Ascending aorta (tissue), 2 donors: ENCODE results near the gene CEPT1. TPM values are rescaled to one million over a fixed set of nuclear protein-coding genes. Genes with fewer than 3 reads are reported as not detected.

Source experiments
- DNase-seq, 2 donors: peaks; one replicate each; pipeline ENCODE4 v3.0.0-alpha.2; 2019; ENCODE audit warnings: low spot score in 2 of 2
- H3K27ac ChIP-seq, 2 donors: fragments of 200-600 bp; sonication (generic); one replicate each; pipeline ENCODE4 v1.5.1; 2016 to 2017; ENCODE audit warnings: mild to moderate bottlenecking in 1 of 2
- H3K27me3 ChIP-seq: fragments of 200-600 bp; sonication (generic); one replicate; pipeline ENCODE4 v1.5.1; 2017
- H3K36me3 ChIP-seq, 2 donors: fragments of 200-600 bp; sonication (generic); one replicate each; pipeline ENCODE4 v1.5.1; 2016
- H3K4me1 ChIP-seq, 2 donors: fragments of 200-600 bp; sonication (generic); one replicate each; pipeline ENCODE4 v1.5.1; 2016 to 2017; ENCODE audit warnings: mild to moderate bottlenecking in 1 of 2
- H3K4me3 ChIP-seq, 2 donors: fragments of 200-600 bp; sonication (generic); one replicate each; pipeline ENCODE4 v1.5.1; 2016 to 2017; ENCODE audit warnings: mild to moderate bottlenecking in 1 of 2
- H3K9me3 ChIP-seq, 2 donors: fragments of 200-600 bp; sonication (generic); one replicate each; pipeline ENCODE4 v1.5.1; 2016
- CTCF ChIP-seq, 3 experiments: fragments of 200-600 bp in 2 of 3; fragments of 450-650 bp in 1 of 3; sonication (generic) in 2 of 3; IDR thresholded peaks; one replicate each; pipeline ENCODE4 v1.5.1; 2016 to 2019; ENCODE audit warnings: antibody characterized with exemption in 3 of 3, mild to moderate bottlenecking in 1 of 3, moderate library complexity in 1 of 3
- intact Hi-C: fragments of 100-400 bp; cut with DNase I; formaldehyde crosslinking; loops from one replicate; pipeline ENCODE4 v1.15.1; 2023
- total RNA-seq: library from RNA; depleted of rRNA; stranded (reverse); fragments of >200 nt; gene quantifications from one replicate; pipeline ENCODE4 v1.1.0, GENCODE V29; 2016

The CEPT1 gene
- total RNA-seq, 1 donor from 2014 or later = 6.6 TPM

GRCh38 chr1:111148376-111148881, 8.4 kb downstream of the CEPT1 start:
- peaks cover 43 to 54% of the 10 kb centered on the region in 2 donors for H3K36me3 ChIP-seq
- H3K4me1 ChIP-seq = no peaks in the 10 kb centered on the region
- no peak overlapping the region for H3K4me3 ChIP-seq
- intact Hi-C loops = loop anchor here (10.0 kb wide), 1 partner anchor 606 kb away; the partner anchor contains the start of gene DDX20
- no peaks in the 10 kb centered on the region for H3K27me3 ChIP-seq
- DNase-seq = no peak
- no peak overlapping the region for H3K27ac ChIP-seq
- no peaks in the 10 kb centered on the region for H3K9me3 ChIP-seq
- TF ChIP-seq CTCF (IDR thresholded peaks at IDR 0.05) = no peak

- H3K4me1 ChIP-seq = no peaks in the 10 kb centered on the region
- H3K27me3 ChIP-seq = no peaks in the 10 kb centered on the region
- H3K9me3 ChIP-seq = no peaks in the 10 kb centered on the region
- no peak for DNase-seq
- intact Hi-C loops = no loop called here
- H3K36me3 ChIP-seq = peaks cover 50 to 72% of the 10 kb centered on the region in 2 donors
- no peak overlapping the region for H3K27ac ChIP-seq
- no peak overlapping the region for H3K4me3 ChIP-seq
- TF ChIP-seq CTCF (IDR thresholded peaks at IDR 0.05) = no peak
Observed at GRCh38 chr1:111151838-111152237, 11.8 kb downstream of the CEPT1 start.

DNA sequence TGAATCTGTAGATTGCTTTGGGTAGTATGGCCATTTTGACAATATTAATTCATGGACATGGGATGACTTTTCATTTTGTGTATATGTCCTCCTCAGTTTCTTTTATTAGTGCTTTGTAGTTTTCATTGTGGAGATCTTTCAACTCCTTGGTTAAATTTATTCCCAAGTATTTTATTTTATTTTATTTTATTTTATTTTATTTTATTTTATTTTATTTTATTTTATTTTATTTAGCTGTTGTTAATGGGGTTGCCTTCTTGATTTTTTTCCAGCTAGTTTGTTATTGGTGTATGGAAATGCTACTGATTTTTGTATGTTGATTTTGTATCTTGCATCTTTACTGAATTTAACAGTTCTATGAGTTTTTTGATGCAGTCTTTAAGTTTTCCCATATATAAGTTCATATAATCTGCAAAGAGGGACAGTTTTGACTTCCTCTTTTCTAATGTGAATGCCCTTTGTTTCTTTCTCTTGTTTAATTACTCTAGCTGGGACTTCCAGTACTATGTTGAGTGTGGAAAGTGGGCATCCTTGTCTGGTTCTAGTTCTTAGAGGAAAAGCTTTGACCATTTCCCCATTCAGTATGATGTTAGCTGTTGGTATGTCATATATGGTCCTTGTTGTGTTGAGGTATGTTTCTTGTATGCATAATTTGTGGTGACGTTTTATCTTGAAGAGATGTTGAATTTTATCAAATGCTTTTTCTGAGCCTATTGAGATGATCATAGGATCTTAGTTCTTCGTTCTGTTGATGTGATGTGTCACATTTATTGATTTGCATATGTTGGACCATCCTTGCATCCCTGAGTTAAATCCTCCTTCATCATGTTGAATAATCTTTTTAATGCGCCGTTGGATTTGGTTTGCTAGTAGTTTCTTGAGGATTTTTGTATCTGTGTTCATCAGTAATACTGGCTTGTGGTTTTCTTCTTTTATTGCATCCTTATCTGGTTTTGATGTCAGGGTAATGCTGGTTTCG, 14.3 kb downstream of the CEPT1 start:
- Histone ChIP-seq H3K4me1 (no peaks in the 10 kb centered on the region), H3K9me3 (no peaks in the 10 kb centered on the region), H3K4me3 (no peak overlapping the region), H3K36me3 (peaks cover 38 to 56% of the 10 kb centered on the region in 2 donors), H3K27ac (no peak overlapping the region), H3K27me3 (no peaks in the 10 kb centered on the region)
- no peak for DNase-seq
- no peak for TF ChIP-seq CTCF (IDR thresholded peaks at IDR 0.05)
- intact Hi-C loops = no loop called here

DNA sequence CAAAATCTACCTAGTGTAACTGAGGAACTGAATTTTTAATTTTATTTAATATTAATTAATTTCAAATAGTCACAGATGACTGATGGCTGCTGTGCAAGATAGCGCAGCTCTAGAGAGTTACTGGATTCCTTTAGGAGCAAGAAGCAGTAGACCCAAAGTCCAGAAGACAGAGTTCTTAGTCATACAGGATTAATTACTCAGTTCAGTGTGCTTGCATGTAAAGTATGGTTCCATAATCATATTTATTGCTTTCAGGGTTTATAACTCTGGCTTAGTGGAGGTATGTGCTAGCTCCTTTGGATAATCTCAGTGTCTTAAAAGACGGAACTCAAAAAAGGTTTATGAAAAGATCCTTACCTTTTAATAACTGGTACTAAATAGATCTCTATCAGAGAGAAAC, 17.4 kb downstream of the CEPT1 start:
- Histone ChIP-seq H3K36me3 (peaks cover 25 to 55% of the 10 kb centered on the region in 2 donors), H3K27ac (no peak overlapping the region), H3K4me1 (no peaks in the 10 kb centered on the region), H3K9me3 (no peaks in the 10 kb centered on the region), H3K27me3 (no peaks in the 10 kb centered on the region), H3K4me3 (no peak overlapping the region)
- intact Hi-C loops = no loop called here
- no peak for TF ChIP-seq CTCF (IDR thresholded peaks at IDR 0.05)
- DNase-seq = no peak

- no peaks in the 10 kb centered on the region for H3K27me3 ChIP-seq
- no peak overlapping the region for H3K4me3 ChIP-seq
- H3K36me3 ChIP-seq = peaks cover 16 to 37% of the 10 kb centered on the region in 2 donors
- H3K4me1 ChIP-seq = no peaks in the 10 kb centered on the region
- no peaks in the 10 kb centered on the region for H3K9me3 ChIP-seq
- TF ChIP-seq CTCF (IDR thresholded peaks at IDR 0.05) = no peak
- DNase-seq = no peak
- no peak overlapping the region for H3K27ac ChIP-seq
- intact Hi-C loops = no loop called here
Observed at GRCh38 chr1:111161843-111162487, 21.9 kb downstream of the CEPT1 start.
